CD14-positive monocyte (primary cell): ENCODE results near the gene SUV39H2. TPM values are rescaled to one million over a fixed set of nuclear protein-coding genes. Genes with fewer than 3 reads are reported as not detected.
A peak's percentile ranks its signal among the peaks of the same experiment; 100 is the strongest.
"Not testable (repeated sequence)": the region's sequence is repeated elsewhere in the genome, so short reads cannot be mapped to it uniquely, and the experiment has no call there.

Experiments
- DNase-seq, 3 donors: peaks; one replicate each; pipeline ENCODE4 v3.0.0-alpha.2; 2011 to 2022
- H2AFZ ChIP-seq: 2 replicates; pipeline ENCODE4 v1.6.0; 2012; ENCODE audit warnings: mild to moderate bottlenecking, low read depth, low read length, inconsistent platforms; ENCODE audit not compliant: insufficient read depth, poor library complexity, severe bottlenecking
- H3K27ac ChIP-seq, 2 donors: 1 replicate in 1 of 2; 2 replicates in 1 of 2; pipeline ENCODE4 v1.5.1; 2012 to 2013; ENCODE audit warnings: low read length in 2 of 2, control low read depth in 1 of 2, inconsistent platforms in 1 of 2, low read depth in 1 of 2, mild to moderate bottlenecking in 1 of 2
- H3K27me3 ChIP-seq, 2 donors: one replicate each; pipeline versions ENCODE4 v1.6.0 to v1.6.1; 2011 to 2013; ENCODE audit warnings: low read length in 2 of 2; ENCODE audit not compliant: control insufficient read depth in 2 of 2, insufficient read depth in 2 of 2
- H3K36me3 ChIP-seq, 2 donors: replicated peaks in 1 of 2; 1 replicate in 1 of 2; 2 replicates in 1 of 2; pipeline versions ENCODE4 v1.5.1 to v1.6.1; 2012 to 2013; ENCODE audit warnings: low read length in 2 of 2, control low read depth in 1 of 2, inconsistent platforms in 1 of 2, mild to moderate bottlenecking in 1 of 2; ENCODE audit not compliant: insufficient read depth in 2 of 2, control insufficient read depth in 1 of 2
- H3K4me1 ChIP-seq, 2 donors: 1 replicate in 1 of 2; 2 replicates in 1 of 2; pipeline versions ENCODE4 v1.5.1 to v1.6.1; 2012 to 2013; ENCODE audit warnings: low read length in 2 of 2, control low read depth in 1 of 2, inconsistent platforms in 1 of 2, mild to moderate bottlenecking in 1 of 2, moderate library complexity in 1 of 2; ENCODE audit not compliant: insufficient read depth in 2 of 2, control insufficient read depth in 1 of 2
- H3K4me2 ChIP-seq: replicated peaks from 2 replicates; pipeline ENCODE3; 2012; ENCODE audit warnings: low read length, moderate library complexity, mild to moderate bottlenecking; ENCODE audit not compliant: poor library complexity, severe bottlenecking; ENCODE audit errors: extremely low read depth
- H3K4me3 ChIP-seq, 3 experiments: fragments of 200-600 bp in 1 of 3; sonication (generic) in 1 of 3; replicated peaks in 1 of 3; 1 replicate in 2 of 3; 2 replicates in 1 of 3; pipeline ENCODE4 v1.5.1; 2011 to 2013; ENCODE audit warnings: low read length in 3 of 3, mild to moderate bottlenecking in 3 of 3, control low read depth in 2 of 3, low read depth in 2 of 3, inconsistent platforms in 1 of 3, moderate library complexity in 1 of 3
- H3K79me2 ChIP-seq: 2 replicates; pipeline ENCODE4 v1.6.0; 2012; ENCODE audit warnings: mild to moderate bottlenecking, control low read depth, inconsistent platforms, low read length, moderate library complexity; ENCODE audit not compliant: insufficient read depth
- H3K9ac ChIP-seq: 2 replicates; pipeline ENCODE4 v1.6.0; 2017; ENCODE audit warnings: low read length, mild to moderate bottlenecking; ENCODE audit not compliant: insufficient read depth, poor library complexity, severe bottlenecking
- H3K9me3 ChIP-seq, 2 donors: replicated peaks in 1 of 2; 1 replicate in 1 of 2; 2 replicates in 1 of 2; pipeline versions ENCODE4 v1.5.1 to v1.6.1; 2012 to 2013; ENCODE audit warnings: low read length in 2 of 2, control low read depth in 1 of 2; ENCODE audit not compliant: control insufficient read depth in 1 of 2, insufficient read depth in 1 of 2
- H4K20me1 ChIP-seq: 2 replicates; pipeline ENCODE4 v1.6.0; 2012; ENCODE audit warnings: mild to moderate bottlenecking, low read length, control low read depth, moderate library complexity; ENCODE audit not compliant: insufficient read depth
- H3K27ac Mint-ChIP-seq, 7 donors: one replicate each; pipeline ENCODE4 v1.8.0; 2020; ENCODE audit warnings: mild to moderate bottlenecking in 7 of 7, mixed read lengths in 7 of 7, moderate library complexity in 6 of 7, inconsistent platforms in 2 of 7
- H3K27me3 Mint-ChIP-seq, 3 donors: one replicate each; pipeline ENCODE4 v1.8.0; 2021 to 2022; ENCODE audit warnings: low read depth in 3 of 3, mild to moderate bottlenecking in 3 of 3, mixed read lengths in 3 of 3, moderate library complexity in 3 of 3, inconsistent platforms in 1 of 3
- H3K36me3 Mint-ChIP-seq, 2 donors: one replicate each; pipeline ENCODE4 v1.8.0; 2020; ENCODE audit warnings: mixed read lengths in 2 of 2, inconsistent platforms in 1 of 2, mild to moderate bottlenecking in 1 of 2
- H3K4me1 Mint-ChIP-seq: one replicate; pipeline ENCODE4 v1.8.0; 2020; ENCODE audit warnings: mild to moderate bottlenecking, mixed read lengths
- H3K4me3 Mint-ChIP-seq, 2 donors: one replicate each; pipeline ENCODE4 v1.8.0; 2020; ENCODE audit warnings: mild to moderate bottlenecking in 2 of 2, mixed read lengths in 2 of 2, moderate library complexity in 1 of 2
- H3K9me3 Mint-ChIP-seq, 7 donors: one replicate each; pipeline ENCODE4 v1.8.0; 2020 to 2022; ENCODE audit warnings: mixed read lengths in 7 of 7, mild to moderate bottlenecking in 6 of 7, moderate library complexity in 6 of 7, inconsistent platforms in 2 of 7
- WGBS: methylation state at CpG from one replicate; pipeline ENCODE4 v1.1.5; 2013; ENCODE audit warnings: missing lambda C conversion rate; ENCODE audit not compliant: insufficient coverage; 5-methylcytosine and 5-hydroxymethylcytosine counted together
- intact Hi-C, 2 donors: fragments of 100-400 bp; cut with micrococcal nuclease; formaldehyde crosslinking; loops; one replicate each; pipeline versions ENCODE4 v1.15.0 to v1.15.1; 2023
- polyA plus RNA-seq, 3 donors: library from polyadenylated mRNA; depleted of rRNA in 1 of 3; unstranded in 2 of 3; stranded (reverse) in 1 of 3; fragments of 300-500 nt in 2 of 3; fragments of >200 nt in 1 of 3; fragmentation: Illumina TruSeq in 2 of 3; gene quantifications; 1 replicate in 2 of 3; 2 replicates in 1 of 3; pipeline ENCODE4 v1.2.3, GENCODE V29; 2012 to 2021

SUV39H2 gene
- polyA plus RNA-seq, 3 donors: 0.85 to 1.2 (median 0.86) TPM

DNA sequence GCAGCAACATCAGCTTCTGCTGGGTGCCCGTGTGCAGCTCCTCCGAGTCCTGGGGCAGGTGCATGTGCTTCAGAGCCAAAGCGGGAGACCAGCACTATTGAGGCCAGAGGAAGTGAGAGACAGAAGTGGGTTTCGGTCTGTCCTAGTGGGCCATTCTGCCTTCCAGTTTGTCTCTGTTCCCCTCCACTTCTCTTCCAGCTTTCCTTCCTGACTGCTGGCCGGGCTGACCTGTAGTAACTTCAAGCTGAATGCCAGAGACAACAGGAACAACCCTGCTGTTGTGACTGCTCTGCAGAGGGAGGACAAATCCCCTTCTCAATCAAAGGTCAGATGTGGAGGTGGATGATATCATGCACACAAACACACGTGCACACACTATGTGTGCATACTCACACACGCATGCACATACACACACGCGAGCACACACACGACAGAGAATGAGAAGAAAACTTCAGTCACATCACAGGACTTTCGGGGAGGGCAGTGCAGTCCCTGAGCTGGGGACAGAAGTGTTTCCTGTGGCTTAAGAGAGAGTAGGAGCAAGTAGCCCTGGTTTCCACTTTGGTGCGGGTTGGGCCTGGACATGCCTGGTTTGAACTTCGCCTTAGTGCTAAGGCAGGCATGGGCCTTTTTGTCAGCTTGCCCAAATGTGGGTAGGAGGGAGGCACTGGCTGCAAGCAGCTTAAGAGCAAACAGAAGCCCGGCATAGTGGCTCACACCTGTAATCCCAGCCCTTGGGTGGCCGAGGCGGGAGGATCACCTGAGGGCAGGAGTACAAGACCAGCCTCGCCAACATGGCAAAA is 63.7 kb downstream of the SUV39H2 start:
- peak overlapping the region in 5 of 7 donors; percentile 8 to 76 (median 54) for H3K27ac Mint-ChIP-seq
- H3K4me3 ChIP-seq, H3K4me3 Mint-ChIP-seq, DNase-seq, H3K9me3 Mint-ChIP-seq, H3K27me3 ChIP-seq, intact Hi-C loops, H3K9me3 ChIP-seq, H3K4me1 Mint-ChIP-seq, H2AFZ ChIP-seq, H3K27me3 Mint-ChIP-seq, H3K4me2 ChIP-seq, H3K27ac ChIP-seq, H3K9ac ChIP-seq: not testable (repeated sequence)
- Histone ChIP-seq H4K20me1 (peaks cover 58% of the 10 kb centered on the region), H3K36me3 (peaks cover 52 to 89% of the 10 kb centered on the region in 2 donors), H3K79me2 (peaks cover 74% of the 10 kb centered on the region), H3K4me1 (peaks cover 5 to 12% of the 10 kb centered on the region in 2 donors)
- 86% methylated on average over 6 of the region's 17 CpGs for WGBS
- peaks cover 53 to 76% of the 10 kb centered on the region in 2 donors for H3K36me3 Mint-ChIP-seq

- H3K27ac ChIP-seq, H3K4me3 Mint-ChIP-seq, H3K27me3 Mint-ChIP-seq, H3K4me1 Mint-ChIP-seq, H3K9me3 Mint-ChIP-seq, H3K27me3 ChIP-seq, H2AFZ ChIP-seq, H3K4me2 ChIP-seq, H3K9me3 ChIP-seq, H3K4me3 ChIP-seq, H3K27ac Mint-ChIP-seq, DNase-seq, H3K9ac ChIP-seq, intact Hi-C loops: not testable (repeated sequence)
- peaks cover 56 to 79% of the 10 kb centered on the region in 2 donors for H3K36me3 Mint-ChIP-seq
- Histone ChIP-seq H3K79me2 (peaks cover 74% of the 10 kb centered on the region), H4K20me1 (peaks cover 58% of the 10 kb centered on the region), H3K36me3 (peaks cover 53 to 89% of the 10 kb centered on the region in 2 donors), H3K4me1 (peaks cover 5 to 12% of the 10 kb centered on the region in 2 donors)
- no CpG with 5 or more reads among the region's 7 CpGs for WGBS
These were observed 64.3 kb downstream of the SUV39H2 start for GRCh38 chr10:14942950-14943338.
